CD1c-positive myeloid dendritic cell (primary cell): ENCODE results near the gene TMEM204.

ENCODE experiments used
- DNase-seq: peaks from one replicate; pipeline ENCODE4 v3.0.0-alpha.2; 2016; ENCODE audit errors: extremely low spot score

TMEM204 gene

GRCh38 chr16:1538804-1539520, 5.5 kb downstream of the TMEM204 start:
- no peak for DNase-seq

- no peak for DNase-seq
Measured at GRCh38 chr16:1539720-1540555, 6.5 kb downstream of the TMEM204 start.

- DNase-seq: no peak
Measured at GRCh38 chr16:1540556-1540855, 7.0 kb downstream of the TMEM204 start.

GRCh38 chr16:1541293-1542165, 8.1 kb downstream of the TMEM204 start:
- DNase-seq: no peak

DNA sequence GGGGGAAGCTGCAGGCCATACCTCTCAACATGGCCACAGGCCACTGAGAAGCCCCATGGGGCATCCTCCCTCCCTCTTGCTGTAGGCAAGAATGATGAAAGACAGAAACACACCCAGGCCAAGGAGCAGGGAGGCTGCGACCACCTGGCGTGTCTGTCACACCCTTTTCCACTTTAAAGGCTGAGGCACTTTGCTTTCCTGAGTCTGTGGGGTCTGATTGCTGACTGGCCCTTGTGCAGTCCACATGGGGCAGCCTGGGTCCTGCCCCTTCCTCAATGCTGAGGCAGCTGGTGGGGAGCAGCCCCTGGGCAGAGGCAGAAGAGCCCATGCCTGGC, 8.7 kb downstream of the TMEM204 start:
- no peak for DNase-seq

GRCh38 chr16:1542533-1542932, 9.1 kb downstream of the TMEM204 start:
- no peak for DNase-seq

DNA sequence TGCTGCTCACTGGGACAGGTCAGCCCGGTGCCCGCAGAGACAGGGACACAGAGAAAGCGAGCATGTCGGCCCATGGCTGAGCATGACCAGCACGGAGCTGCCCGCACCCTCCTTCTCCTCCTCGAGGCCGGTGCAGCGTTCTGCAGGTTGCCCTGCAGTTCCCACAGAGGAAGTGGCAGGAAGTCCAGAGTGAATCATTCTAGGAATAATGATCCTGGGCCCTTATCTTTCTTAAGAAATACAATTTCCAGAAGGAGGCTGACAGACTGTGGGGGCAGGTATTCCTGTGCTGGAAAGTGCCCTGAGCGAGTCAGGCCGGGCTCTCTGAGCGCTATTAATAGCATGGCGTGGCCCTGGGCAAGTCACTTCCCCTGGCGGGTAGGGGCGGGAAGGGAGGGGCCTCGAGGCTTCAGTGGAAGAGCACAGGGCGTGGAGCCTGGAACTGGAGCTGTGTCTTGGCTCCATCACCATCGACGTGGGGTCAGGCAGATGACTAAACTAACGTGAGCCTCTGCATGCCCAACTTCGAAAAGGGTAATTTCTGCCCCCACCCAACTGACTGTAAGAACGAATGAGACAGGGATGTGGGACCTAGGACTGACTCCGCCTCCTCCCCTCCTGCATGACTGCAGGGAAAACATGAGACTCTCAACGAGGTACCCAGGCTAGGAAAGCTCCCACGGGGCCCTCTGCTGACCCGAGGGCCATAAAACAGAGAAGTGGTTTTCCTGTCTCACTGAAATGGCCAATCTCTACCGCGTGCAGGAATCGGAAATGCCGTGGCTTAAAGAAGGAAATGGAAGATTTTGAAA, 9.8 kb downstream of the TMEM204 start:
- peak; percentile 90 for DNase-seq

GRCh38 chr16:1545044-1546040, 11.9 kb downstream of the TMEM204 start:
- no peak for DNase-seq

DNA sequence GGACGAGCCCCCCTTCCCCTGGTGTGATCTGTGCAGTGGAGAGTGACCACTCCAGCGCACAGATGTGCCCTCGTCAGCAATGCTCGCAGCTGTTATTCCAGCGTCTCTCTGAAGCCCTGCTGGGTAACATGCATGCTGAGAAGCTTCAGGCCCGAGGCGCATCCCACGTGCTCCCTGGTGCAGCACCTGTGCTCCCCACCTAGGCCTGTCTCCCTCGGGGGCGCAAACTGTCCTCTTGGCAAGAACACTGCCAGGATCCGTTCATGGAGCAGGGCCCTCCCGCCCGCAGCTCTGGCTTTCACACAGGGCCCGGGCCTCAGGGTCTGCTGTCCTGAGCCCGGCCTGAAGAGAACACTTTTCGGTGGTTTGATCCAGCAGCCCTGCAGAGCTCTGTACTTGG, 13.0 kb downstream of the TMEM204 start:
- no peak for DNase-seq

- DNase-seq: no peak
Measured at GRCh38 chr16:1548233-1548632, 14.8 kb downstream of the TMEM204 start.

- DNase-seq: no peak
Measured at GRCh38 chr16:1548727-1549126, 15.3 kb downstream of the TMEM204 start.

GRCh38 chr16:1550069-1550468, 16.6 kb downstream of the TMEM204 start:
- DNase-seq: no peak

DNA sequence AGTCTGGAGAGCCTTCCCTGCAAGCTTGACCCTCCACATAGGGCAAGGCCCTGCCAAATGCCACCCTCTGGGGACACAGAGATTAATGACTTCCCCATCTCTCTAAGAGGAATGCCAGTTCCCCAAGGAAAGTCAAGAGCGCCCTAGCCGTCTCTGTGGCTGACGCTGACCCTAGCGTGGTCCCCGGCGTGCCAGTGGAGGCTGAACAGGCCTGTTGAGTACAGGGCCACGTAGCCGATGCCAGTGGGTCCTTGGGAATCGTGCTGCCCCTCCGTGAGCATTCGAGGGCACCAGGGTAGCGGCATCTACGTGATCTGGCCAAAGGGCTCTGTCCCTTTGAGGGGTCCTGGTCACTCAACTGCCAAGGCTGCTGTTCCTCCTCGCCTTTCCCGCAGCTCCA, 17.2 kb downstream of the TMEM204 start:
- no peak for DNase-seq

DNA sequence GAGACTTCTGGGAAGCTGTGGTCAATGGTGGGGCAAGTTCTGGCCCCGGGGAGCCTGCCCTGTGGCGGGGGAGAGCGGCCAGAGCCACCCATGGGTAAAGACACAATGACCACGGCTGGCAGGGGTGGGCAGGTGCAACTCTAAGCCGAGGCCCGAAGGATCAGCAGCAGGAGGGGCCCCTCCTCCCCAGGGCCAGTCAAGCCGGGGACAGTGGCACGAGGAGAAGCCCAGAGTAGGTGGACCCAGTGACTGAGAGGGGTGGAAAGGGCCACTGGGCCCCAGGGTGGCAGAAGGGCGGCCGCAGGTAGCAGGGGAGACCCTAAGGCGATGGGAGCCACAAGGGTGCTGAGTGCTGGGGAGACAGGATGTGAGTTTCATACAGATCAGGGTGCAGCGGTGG, 17.7 kb downstream of the TMEM204 start:
- no peak for DNase-seq

GRCh38 chr16:1552129-1552528, 18.7 kb downstream of the TMEM204 start:
- DNase-seq: no peak

GRCh38 chr16:1553946-1554825, 20.7 kb downstream of the TMEM204 start:
- DNase-seq: no peak

DNA sequence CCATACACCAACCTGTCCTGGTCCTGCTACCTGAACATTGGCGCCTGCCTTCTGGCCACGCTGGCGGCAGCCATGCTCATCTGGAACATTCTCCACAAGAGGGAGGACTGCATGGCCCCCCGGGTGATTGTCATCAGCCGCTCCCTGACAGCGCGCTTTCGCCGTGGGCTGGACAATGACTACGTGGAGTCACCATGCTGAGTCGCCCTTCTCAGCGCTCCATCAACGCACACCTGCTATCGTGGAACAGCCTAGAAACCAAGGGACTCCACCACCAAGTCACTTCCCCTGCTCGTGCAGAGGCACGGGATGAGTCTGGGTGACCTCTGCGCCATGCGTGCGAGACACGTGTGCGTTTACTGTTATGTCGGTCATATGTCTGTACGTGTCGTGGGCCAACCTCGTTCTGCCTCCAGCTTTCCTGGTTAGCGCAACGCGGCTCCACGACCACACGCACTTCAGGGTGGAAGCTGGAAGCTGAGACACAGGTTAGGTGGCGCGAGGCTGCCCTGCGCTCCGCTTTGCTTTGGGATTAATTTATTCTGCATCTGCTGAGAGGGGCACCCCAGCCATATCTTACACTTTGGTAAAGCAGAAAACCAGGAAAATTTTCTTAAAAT, 21.5 kb downstream of the TMEM204 start:
- DNase-seq: no peak

GRCh38 chr16:1556254-1556653, 22.8 kb downstream of the TMEM204 start:
- DNase-seq: no peak

- no peak for DNase-seq
Measured at GRCh38 chr16:1557074-1557473, 23.6 kb downstream of the TMEM204 start.
